NCI-H82 treated with DMSO at 0.1 percent for 48 hours (cell line): ENCODE measurements around the gene CBFA2T2.
"Not testable (repeated sequence)": the region's sequence is repeated elsewhere in the genome, so short reads cannot be mapped to it uniquely, and the experiment has no call there.

ENCODE experiments used
- DNase-seq: peaks from one replicate; lab custom pipeline; 2025; ENCODE audit not compliant: unreplicated experiment; lab: John Stamatoyannopoulos, UW

Gene CBFA2T2

DNA sequence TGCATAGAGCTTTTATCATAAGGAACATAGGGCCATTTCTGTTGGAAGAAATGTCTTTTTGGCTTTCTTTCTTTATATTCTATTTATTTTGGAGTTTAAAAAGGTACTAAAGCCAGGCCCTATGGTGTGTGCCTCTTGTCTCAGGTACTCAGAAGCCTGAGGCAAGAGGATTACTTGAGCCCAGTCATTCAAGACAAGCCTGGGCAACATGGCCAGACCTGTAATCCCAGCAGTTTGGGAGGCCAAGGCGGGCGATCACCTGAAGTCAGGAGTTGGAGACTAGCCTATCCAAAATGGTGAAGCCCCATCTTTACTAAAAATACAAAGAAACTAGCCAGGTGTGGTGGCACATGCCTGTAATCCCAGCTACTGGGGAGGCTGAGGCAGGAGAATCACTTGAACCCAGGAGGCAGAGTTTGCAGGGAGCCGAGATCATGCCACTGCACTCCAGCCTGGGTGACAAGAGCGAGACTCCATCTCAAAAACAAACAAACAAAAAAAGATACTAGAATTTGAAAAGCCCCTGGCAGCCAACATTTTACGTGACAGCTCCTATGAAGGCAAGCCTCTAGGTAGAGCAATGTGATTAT is 80.0 kb downstream of the CBFA2T2 start:
- peak; percentile 30 for DNase-seq

DNA sequence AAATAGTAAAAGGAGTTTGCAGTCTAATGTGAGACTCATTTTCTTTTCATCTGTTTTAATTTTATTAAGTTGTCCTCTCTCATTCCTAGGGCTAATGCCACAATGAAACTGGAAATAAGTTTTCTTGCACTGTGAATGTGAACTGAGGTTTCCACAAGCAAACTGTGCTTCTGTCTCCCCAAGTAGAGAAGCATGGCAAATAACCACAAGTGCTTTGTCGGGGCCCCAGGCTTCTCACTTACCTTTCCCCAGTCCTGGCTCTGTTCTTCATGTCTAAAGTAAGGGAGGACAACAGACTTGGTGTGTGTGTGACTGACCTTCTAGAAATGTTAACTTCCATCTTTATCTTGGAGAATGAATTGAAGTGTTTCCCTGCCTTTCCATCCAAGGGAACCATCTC is 80.8 kb downstream of the CBFA2T2 start:
- no peak for DNase-seq

DNA sequence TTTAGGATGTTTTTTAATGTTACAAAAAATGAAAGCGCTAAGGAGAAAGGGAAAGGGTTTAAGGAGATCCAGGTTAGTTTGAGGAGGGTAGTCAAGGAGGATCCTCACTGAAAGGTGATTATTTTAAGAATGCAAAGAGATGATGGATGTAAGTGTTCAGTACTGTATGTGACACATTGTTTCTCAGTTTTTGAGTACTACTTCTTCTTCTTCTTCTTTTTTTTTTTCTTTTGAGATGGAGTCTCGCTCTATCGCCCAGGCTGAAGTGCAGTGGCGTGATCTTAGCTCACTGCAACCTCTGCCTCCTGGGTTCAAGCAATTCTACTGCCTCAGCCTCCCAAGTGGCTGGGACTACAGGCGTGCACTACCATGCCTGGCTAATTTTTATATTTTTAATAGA is 83.4 kb downstream of the CBFA2T2 start:
- not testable (repeated sequence) for DNase-seq

DNA sequence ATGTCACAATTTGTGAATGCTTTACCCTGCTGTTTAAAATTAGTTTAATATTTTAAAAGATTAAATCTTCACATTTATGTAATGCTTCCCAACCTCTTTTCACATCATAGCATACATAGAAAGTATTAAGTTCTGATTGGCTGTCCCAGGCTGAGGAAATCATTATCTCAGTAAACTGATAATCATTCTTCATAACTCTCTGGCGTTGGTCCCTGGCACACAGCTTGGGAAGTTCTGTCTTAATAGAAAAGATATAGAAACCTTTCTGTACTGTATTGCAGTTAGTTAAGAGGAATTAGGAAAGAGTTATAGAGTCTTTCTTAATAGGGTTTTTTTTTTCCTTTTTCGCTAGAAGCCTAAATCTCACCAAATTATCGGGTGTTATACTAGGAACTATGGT is 85.4 kb downstream of the CBFA2T2 start:
- no peak for DNase-seq

DNA sequence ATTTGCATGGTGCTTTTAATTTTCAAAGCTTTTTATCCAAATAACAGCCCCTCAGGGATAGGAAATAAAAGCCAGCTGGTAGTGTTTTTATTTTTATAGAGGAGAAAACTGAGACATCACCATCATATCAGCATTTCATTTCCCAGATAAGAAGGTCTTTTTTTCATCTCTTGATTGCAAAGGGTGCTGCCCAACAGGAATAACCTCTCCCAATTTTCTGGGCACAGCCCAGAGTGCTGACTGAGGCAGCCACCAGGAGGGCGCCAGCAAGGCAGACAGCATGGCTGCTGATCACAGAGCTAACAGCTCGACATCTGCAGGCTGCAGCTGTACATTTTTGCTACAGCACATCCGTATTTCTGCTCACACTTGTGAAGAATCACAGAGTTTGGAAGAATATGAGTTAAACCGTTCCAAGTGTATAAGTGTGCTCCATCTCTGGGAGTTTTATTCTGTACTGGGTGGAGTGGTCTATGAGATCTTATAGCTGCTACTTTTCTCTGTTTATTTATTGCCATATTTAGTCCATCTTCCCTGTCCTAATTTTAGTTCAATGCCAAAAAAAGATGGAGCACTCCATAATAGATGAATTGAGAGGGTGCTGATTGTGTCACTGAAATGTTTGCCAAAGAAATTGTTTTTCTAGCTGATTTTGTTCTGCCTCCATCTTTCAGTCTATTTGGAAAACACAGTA is 86.7 kb downstream of the CBFA2T2 start:
- DNase-seq: peak; percentile 11

DNA sequence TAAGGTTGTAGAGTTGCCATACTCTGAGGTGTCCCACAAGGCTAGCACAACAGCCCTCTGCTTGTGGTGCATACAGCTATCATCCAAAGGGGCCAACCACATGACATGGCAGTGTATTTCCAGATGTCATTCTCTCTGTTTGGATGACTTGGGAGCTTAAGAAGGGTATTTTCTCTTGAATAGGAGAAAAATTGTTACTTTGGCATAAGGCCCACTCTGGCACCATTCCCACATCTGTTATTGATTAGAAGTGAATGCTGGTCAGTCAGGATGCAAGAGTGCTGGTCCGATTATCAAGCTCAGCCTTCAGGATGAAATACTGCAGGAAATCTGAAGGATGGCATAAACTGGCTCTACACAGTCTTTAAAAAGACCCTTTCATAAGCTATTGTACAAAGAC is 88.6 kb downstream of the CBFA2T2 start:
- no peak for DNase-seq

DNA sequence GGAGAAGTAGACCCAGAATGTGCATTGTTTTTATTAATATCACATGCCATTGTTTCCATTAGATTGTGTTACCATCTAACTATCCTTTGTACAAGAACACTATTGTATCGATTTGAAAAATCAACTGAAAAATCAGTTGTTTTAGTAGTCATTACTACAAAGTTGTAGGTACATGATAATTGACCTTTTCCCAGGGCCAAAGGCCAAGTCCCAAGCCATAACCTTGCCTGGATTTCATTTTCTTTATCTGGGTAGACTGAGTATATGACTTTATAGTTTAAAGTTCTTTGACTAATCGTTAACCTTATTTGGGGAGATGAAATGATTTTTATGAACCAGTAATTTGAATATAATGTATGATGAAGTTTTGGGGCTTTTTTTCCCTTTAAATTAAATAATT is 93.2 kb downstream of the CBFA2T2 start:
- DNase-seq: no peak

DNA sequence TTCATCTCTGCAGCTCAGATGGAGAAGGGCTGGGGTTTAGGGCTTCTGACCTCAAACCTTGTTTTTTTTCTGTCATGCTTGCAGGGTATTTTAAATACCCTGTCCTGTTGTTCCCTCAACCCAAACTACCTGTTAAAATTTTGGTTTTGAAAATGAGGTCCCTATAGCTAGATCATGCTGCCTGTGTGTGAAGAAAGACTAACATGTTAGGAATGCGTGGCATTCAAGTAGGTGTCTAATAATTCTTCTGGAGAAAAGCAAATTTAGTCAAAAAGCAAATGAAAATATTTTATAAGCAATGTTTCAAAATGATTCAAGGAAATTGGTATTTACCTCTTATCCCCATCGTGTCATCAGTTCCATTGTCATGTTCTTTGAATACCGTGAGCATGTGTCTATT is 95.1 kb downstream of the CBFA2T2 start:
- no peak for DNase-seq

DNA sequence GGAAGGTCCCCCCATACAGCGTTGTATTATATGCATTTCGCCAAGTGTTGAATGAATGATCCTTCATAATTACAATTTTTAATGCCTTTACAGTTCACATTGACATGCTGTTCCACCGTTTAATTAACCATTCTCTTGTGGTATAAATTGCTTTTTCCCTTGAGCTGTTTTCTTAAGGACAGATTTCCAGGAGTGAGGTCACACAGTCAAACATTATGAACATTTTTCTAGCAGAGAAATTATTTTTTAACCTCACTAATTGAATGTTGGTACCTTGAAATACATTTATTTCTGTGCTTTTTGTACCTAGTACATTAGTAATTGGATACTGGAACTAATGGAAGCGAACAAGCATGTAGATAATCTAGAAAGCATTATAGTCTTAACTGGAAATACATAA is 95.5 kb downstream of the CBFA2T2 start:
- no peak for DNase-seq

DNA sequence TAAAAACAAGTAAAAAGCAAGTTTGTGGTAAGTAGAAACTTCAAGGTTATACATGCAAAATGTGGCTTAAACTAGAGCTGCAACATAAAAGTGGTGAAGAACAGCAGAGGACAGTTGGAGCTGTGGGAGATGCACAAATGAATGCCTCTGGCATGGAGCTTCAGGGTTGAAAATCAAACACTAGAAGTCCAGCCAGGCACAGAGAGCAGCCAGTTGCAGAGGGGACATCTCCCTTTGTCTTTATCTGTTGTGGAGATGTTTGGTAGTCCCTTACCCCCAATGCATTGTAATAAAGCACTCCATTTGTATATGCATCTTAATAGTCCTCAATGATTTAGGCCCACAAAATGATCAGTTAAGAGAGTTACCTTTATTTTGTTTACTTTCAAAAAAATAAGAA is 99.2 kb downstream of the CBFA2T2 start:
- DNase-seq: no peak

DNA sequence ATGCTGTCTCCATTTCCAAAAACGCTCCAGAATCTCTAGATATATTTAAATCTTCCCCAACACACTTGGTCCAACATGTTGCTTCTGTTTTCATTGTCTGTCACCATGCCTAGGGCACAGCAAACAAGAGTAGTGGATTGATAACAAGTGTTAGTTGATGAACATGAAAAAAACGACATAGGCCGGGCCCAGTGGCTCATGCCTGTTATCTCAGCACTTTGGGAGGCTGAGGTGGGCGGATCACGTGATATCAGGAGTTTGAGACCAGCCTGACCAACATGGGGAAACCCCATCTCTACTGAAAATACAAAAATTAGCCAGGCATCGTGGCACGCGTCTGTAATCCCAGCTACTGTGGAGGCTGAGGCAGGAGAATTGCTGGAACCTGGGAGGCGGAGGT is 102.0 kb downstream of the CBFA2T2 start:
- not testable (repeated sequence) for DNase-seq

DNA sequence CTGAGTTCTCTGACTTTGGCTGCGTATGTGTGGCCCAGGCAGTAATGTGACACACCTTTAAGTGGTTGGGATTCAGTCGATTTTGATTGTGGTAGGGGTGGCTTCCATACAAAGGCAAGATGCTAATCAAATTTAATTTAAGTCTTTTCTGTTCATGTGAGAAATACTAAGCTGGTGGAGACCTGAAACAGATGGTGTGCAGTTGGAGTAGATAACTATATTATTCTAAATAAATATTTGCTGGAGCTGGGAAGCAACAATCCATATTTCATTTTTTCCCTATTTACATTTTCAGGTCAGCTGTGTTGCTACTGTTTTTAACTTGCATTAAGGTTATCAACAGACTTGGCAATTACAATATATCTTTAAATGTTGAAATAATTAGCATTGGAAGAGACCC is 104.8 kb downstream of the CBFA2T2 start:
- peak; percentile 14 for DNase-seq

DNA sequence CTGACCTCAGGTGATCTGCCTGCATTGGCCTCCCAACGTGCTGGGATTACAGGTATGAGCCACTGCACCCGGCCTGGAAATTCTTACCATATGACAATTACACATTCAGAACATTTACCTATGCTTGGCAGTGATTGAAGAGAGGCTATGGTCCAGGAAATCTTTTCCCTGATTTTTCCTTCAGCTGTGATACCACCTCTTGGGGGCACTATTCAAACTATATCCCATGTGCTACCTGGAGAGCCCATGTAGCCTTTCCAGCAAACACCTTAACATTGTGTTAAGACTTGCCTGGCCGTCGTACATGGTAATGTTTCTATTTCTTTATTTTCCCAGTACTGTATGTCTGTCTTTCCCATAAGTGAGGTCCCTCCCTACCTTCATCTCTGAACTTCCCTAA is 110.5 kb downstream of the CBFA2T2 start:
- no peak for DNase-seq

DNA sequence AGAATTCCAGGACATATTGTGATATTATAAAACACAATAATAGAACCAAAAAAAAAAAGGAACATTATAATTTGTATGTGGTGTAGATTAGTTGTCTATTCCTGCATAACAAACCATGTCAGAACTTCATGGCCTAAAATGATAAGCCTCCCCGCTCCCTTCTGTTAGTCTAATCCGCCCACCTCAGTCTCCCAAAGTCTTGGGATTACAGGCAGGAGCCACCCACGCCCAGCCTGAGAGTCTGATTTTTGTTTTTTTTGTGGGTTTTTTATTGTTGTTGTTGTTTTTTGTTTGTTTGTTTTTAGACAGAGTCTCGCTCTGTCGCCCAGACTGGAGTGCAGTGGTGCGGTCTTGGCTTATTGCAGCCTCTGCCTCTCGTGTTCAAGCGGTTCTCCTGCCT is 111.1 kb downstream of the CBFA2T2 start:
- no peak for DNase-seq

DNA sequence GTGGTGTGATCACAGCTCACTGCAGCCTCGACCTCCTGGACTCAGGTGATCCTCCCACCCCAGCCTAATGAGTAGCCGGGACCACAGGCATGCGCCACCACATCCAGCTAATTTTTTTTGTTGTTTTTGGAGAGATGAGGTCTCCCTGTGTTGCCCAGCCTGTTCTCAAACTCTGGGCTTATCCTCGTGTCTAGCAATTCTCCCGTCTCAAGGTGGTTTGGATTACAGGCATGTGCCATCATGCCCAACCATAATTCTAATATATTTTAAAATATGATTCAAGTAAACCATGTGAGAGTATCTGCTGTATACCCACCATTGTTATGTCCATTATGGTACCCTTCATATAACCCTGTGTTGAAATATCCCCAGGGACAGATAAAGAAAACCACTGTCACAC is 112.0 kb downstream of the CBFA2T2 start:
- DNase-seq: no peak

DNA sequence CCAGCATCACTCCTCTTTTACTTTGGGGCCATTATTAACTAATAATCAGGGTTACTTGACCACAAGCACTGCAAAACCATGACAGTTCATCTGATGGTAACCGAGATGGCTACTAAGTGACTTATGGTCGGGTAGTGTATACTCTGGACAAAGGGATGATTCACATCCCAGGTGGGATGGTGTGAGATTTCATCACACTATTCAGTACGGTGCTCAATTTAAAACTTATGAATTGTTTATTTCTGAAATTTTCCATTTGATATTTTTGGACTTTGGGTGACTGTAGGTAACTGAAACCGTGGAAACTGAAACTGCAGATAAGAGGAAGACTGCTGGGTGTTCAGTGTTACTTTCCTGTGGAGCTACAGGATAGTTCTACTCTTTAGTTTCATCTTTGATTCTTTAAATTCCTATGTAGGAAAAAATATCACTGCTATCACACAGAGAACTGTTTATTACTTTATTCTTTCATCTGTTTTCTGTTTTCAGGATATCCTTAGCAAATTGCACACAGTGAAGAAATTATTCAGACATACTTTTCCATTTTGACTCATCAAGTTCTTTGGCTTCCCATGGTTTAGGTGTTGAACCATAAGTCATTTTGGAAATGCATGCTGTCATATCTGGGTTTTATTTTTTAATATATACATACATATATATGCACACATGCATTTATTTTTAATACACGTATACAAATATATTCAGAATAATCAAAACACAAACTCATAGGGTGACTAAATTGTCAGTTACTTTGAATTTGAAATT is 113.1 kb downstream of the CBFA2T2 start:
- DNase-seq: no peak

DNA sequence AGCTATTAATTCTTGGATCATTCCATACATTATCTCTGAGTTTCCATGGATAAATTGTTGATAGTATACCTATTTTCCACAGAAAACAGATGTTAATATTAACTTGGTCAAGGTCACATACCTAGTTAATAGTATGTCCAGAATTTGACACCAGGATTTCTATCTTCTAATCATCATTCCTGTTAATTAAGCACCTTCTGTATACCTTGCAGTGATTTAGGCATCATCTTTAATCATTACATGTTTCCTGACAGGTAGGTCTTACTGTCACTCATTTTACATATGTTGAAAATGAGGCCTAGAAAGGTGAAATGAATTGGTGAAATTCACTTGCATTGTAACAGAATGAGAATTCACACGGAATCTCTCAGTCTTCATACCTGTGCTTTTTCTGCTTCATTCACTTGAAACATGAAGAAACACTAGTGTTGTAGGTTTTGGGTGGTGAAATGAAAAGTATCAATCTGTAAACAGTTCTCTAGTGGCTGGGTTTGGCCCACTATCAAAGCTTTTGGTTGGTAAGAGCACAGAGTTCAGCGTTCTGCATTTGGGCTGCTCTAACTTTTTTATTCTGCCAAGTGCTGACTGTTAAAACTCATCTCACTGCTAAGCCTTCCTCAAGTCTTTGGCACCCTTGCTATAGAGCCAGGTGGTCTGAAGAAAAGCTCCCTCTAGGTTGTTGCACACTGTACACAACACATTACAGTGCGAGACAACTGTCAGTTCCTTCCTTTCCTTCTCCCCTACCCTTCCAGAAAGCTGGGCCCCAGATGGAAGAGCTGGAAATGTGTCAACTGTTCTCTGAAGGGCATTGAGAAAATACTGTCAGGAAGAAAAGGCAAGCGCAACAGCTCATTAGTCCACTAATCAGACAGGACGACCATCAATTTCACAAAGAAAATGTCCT is 114.4 kb downstream of the CBFA2T2 start:
- DNase-seq: no peak

DNA sequence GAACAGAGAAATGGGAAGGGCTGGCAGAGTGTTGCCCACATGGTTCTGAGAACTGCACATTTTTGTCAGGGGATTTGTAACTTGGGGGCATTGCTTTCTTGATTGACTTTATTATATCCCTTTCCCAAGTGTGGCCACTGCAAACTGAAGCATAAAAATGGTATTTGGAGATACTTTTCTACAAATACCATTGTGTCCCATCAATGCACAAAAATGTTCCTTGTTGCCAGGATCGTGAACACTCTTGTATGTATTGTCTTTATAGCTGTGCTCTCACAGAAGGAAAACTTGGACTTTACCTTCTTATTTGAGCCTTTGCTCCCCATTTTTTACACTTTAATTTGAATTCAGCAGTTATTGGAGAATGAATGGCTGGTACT is 115.1 kb downstream of the CBFA2T2 start:
- DNase-seq: no peak

DNA sequence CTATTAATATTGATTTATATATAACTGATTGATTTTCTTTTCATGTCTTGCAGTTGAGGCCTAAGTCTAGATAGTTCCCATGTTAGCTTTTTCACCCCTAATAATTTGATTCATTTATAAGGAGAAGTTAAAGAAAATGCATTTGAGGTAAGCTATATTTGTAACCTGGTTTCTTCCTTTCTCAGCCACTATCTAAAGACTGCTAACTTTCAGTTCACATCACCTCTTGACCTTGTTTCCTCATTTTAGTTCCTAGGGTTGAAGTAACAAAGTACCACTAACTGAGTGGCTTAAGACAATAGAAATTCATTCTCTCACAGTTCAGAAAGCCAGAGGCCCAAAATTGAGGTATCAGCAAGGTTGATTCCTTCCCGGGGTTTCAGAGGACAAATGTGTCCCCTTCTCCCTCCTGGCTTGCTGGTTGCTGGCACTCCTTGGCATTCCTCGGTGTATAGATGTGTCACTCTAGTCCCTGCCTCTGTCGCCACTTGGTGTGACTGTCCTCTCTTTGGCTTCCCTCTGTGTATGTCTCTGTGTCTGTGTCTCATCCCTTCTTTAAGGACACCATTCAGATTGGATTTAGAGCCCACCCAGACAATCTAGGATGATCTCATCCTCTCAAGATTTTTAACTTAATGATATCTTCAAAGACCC is 116.3 kb downstream of the CBFA2T2 start:
- no peak for DNase-seq

DNA sequence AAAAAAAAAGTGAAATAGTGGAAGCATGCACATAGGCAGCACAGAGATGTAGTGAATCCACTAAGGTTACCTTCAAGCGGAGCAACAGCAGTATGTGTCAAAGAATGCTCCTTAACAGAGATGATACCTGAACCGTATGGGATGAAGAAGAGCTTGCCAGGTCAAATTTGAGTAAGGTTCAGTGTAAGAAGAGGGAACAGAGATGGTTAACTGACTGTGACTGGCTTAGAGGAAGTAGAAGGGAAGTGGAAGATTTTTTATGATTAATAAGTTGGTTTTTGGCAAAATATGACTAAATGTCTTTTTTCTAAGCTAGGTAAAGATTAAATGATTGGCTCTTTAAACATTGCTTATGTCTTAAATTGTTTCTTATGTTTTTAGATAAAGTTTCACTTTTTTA is 119.6 kb downstream of the CBFA2T2 start:
- DNase-seq: no peak

DNA sequence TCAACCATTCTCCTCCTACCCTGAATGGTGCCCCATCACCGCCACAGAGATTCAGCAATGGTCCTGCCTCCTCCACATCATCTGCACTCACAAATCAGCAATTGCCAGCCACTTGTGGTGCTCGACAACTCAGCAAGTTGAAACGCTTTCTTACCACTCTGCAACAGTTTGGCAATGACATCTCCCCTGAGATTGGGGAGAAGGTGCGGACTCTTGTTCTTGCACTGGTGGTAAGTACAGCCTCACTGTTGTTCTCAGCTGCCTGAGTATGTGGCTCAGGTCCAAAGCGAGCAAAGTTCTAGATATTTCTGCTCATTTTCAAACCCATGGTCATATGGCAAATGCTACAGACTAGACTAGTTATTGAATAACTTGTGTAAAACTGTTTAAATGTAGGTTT is 121.2 kb downstream of the CBFA2T2 start:
- DNase-seq: no peak
